Measurements from ENCODE around the gene CHST1.

Gene CHST1

GRCh38 chr11:45659031-45659817, 6.2 kb downstream of the CHST1 start:
- DNase-seq = no peak

GRCh38 chr11:45658292-45658991, 7.0 kb downstream of the CHST1 start:
- DNase-seq = no peak

- DNase-seq = no peak
Measured at GRCh38 chr11:45657496-45658260, 7.7 kb downstream of the CHST1 start.

- DNase-seq = no peak
Measured at GRCh38 chr11:45655831-45656230, 9.6 kb downstream of the CHST1 start.

GRCh38 chr11:45655347-45655756, 10.1 kb downstream of the CHST1 start:
- peak; percentile 38 for DNase-seq

GRCh38 chr11:45655012-45655283, 10.5 kb downstream of the CHST1 start:
- no peak for DNase-seq

GRCh38 chr11:45654231-45655011, 11.0 kb downstream of the CHST1 start:
- no peak for DNase-seq

GRCh38 chr11:45653277-45653676, 12.1 kb downstream of the CHST1 start:
- no peak for DNase-seq

- DNase-seq = no peak
Measured at GRCh38 chr11:45652781-45653180, 12.6 kb downstream of the CHST1 start.

- DNase-seq = no peak
Measured at GRCh38 chr11:45651841-45652749, 13.3 kb downstream of the CHST1 start.

- no peak for DNase-seq
Measured at GRCh38 chr11:45651156-45651555, 14.3 kb downstream of the CHST1 start.

- DNase-seq = no peak
Measured at GRCh38 chr11:45650166-45651095, 15.0 kb downstream of the CHST1 start.

- no peak for DNase-seq
Measured at GRCh38 chr11:45649544-45650165, 15.8 kb downstream of the CHST1 start.

- DNase-seq = no peak
Measured at GRCh38 chr11:45648931-45649330, 16.5 kb downstream of the CHST1 start.

- no peak for DNase-seq
Measured at GRCh38 chr11:45647786-45648185, 17.6 kb downstream of the CHST1 start.

- DNase-seq = no peak
Measured at GRCh38 chr11:45647329-45647728, 18.1 kb downstream of the CHST1 start.

GRCh38 chr11:45646275-45646927, 19.0 kb downstream of the CHST1 start:
- DNase-seq = no peak

- DNase-seq = no peak
Measured at GRCh38 chr11:45644981-45645889, 20.2 kb downstream of the CHST1 start.

Data from SHP77 treated with DMSO at 0.1 percent for 48 hours (cell line).